EH (cell line): Measurements from ENCODE around the gene GNB2.

Experiments used
- DNase-seq: peaks from one replicate; pipeline ENCODE4 v3.0.0-alpha.2; 2015; ENCODE audit warnings: low read depth

GNB2 gene

GRCh38 chr7:100680576-100681271 lies 7.2 kb downstream of the GNB2 start:
- no peak for DNase-seq

GRCh38 chr7:100681491-100682227 lies 8.1 kb downstream of the GNB2 start:
- no peak for DNase-seq

- peak; percentile 65 for DNase-seq
These were observed 8.7 kb downstream of the GNB2 start for GRCh38 chr7:100682228-100682741.

- no peak for DNase-seq
These were observed 9.6 kb downstream of the GNB2 start for GRCh38 chr7:100682991-100683658.

GRCh38 chr7:100683659-100684533 lies 10.4 kb downstream of the GNB2 start:
- DNase-seq = no peak

GRCh38 chr7:100684534-100685042 lies 11.0 kb downstream of the GNB2 start:
- DNase-seq = no peak

GRCh38 chr7:100685049-100685605 lies 11.6 kb downstream of the GNB2 start:
- DNase-seq = no peak

- no peak for DNase-seq
These were observed 12.1 kb downstream of the GNB2 start for GRCh38 chr7:100685631-100686145.

- no peak for DNase-seq
These were observed 12.8 kb downstream of the GNB2 start for GRCh38 chr7:100686201-100686821.

- no peak for DNase-seq
These were observed 13.3 kb downstream of the GNB2 start for GRCh38 chr7:100686822-100687211.

GRCh38 chr7:100687261-100687660 lies 13.7 kb downstream of the GNB2 start:
- DNase-seq = no peak

- peak; percentile 35 for DNase-seq
These were observed 14.3 kb downstream of the GNB2 start for GRCh38 chr7:100687751-100688300.

GRCh38 chr7:100688326-100688860 lies 14.9 kb downstream of the GNB2 start:
- DNase-seq = no peak

- DNase-seq = no peak
These were observed 15.9 kb downstream of the GNB2 start for GRCh38 chr7:100689230-100690135.

- DNase-seq = peak; percentile 70
These were observed 18.4 kb downstream of the GNB2 start for GRCh38 chr7:100691676-100692577.

GRCh38 chr7:100692578-100692961 lies 19.0 kb downstream of the GNB2 start:
- no peak for DNase-seq

GRCh38 chr7:100693312-100694097 lies 20.0 kb downstream of the GNB2 start:
- peak; percentile 19 for DNase-seq
